ENCODE data around the gene NRCAM.
"Not testable (repeated sequence)": the region's sequence is repeated elsewhere in the genome, so short reads cannot be mapped to it uniquely, and the experiment has no call there.

The NRCAM gene

DNA sequence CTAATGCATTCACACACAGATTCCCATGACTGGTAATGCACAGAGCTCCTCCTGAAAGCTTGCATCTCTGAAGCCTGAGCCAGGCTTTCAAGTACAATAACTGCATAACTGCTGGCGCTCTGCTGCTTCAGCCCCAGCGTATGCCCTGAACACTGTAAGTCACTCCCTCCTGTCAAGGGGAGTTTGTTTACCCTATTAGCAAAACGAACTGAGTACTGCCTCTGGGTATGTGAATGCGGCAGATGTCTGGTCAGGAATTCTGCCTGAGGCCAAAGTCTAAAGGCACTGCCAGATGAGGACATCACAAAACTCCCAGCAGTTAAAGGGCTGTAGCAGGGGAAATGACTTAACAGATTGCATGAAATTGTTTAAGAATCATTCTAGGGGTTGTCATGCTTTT, 97.7 kb downstream of the NRCAM start:
- no peak for TF ChIP-seq ZFX (IDR thresholded peaks at IDR 0.05)
- TF ChIP-seq, protein P1, sequence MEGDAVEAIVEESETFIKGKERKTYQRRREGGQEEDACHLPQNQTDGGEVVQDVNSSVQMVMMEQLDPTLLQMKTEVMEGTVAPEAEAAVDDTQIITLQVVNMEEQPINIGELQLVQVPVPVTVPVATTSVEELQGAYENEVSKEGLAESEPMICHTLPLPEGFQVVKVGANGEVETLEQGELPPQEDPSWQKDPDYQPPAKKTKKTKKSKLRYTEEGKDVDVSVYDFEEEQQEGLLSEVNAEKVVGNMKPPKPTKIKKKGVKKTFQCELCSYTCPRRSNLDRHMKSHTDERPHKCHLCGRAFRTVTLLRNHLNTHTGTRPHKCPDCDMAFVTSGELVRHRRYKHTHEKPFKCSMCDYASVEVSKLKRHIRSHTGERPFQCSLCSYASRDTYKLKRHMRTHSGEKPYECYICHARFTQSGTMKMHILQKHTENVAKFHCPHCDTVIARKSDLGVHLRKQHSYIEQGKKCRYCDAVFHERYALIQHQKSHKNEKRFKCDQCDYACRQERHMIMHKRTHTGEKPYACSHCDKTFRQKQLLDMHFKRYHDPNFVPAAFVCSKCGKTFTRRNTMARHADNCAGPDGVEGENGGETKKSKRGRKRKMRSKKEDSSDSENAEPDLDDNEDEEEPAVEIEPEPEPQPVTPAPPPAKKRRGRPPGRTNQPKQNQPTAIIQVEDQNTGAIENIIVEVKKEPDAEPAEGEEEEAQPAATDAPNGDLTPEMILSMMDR (conservative IDR thresholded peaks at IDR 0.05): no peak
- H3K27ac ChIP-seq: no peak overlapping the region

DNA sequence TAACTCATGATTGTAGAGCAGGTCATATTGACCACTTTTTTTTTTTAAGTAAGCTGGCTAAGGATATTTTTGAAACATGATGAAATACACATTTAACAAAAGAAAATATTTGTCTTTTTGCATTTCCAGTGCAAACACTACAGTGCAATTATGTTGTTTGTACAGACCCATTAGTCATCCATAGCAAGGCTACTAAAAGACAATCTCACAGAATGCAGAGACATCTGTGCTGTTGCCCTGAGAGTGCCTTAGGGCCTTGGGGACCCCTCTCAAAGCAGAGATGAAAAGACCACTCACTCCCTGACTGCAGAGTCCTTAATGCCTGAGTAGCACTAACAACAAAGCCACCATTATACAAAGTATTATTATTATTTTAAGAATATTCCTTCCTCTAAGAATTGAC, 104.5 kb downstream of the NRCAM start:
- no peak overlapping the region for H3K27ac ChIP-seq
- TF ChIP-seq, protein P1 (conservative IDR thresholded peaks at IDR 0.05): no peak
- no peak for TF ChIP-seq ZFX (IDR thresholded peaks at IDR 0.05)

- TF ChIP-seq, protein P1 (conservative IDR thresholded peaks at IDR 0.05): no peak
- TF ChIP-seq ZFX (IDR thresholded peaks at IDR 0.05): no peak
- no peak overlapping the region for H3K27ac ChIP-seq
Observed at GRCh38 chr7:108348913-108349312, 107.3 kb downstream of the NRCAM start.

DNA sequence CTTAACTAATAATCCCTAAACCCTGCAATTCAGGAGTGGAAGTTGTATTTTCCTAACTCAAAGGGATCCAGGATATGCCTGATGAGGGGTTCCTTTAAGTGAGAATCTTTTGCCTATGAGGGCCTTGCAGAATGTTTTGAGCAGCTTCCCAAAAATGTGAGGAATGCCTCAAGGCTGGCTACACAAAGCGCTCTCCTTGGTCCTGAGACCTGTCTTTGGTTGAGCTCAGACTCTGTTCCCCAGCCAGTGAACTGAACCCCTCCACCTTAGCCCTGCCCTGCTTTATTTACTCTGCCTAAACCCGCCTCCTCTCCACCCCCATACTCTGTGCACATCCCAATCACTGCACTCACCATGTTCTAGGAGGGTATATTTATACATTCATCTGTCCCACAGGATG, 108.6 kb downstream of the NRCAM start:
- TF ChIP-seq, protein P1 (conservative IDR thresholded peaks at IDR 0.05): no peak
- TF ChIP-seq ZFX (IDR thresholded peaks at IDR 0.05): no peak
- no peak overlapping the region for H3K27ac ChIP-seq

DNA sequence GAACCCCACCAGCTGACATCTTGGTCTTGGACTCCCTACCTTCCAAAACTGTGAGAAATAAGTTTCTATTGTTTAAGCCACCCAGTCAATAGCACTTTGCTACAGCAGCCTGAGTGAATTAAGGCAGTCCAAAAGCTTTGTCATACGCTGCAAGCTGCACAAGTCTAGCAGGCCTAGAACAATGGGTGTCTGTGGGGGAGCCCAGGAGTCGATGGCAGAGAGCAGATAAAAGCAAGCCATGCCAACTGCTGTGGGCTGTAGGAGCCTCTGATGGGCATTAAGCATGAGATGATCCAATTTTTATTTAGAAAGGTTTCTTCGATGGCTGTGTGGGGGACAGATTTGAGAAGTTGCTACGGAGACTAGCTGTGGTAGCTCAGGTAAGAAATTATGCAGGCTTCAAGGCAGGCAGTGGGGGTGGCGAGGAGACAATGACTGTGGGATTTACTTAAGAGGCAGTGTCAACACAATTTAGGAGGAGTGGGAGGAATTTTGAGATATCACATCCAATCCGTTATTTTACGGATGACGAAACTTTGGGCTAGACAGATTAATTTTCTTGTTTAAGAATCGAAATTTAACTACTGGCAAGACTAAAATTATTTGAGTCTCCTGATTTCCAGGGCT, 110.4 kb downstream of the NRCAM start:
- H3K27ac ChIP-seq: no peak overlapping the region
- TF ChIP-seq, protein P1 (conservative IDR thresholded peaks at IDR 0.05): no peak
- TF ChIP-seq ZFX (IDR thresholded peaks at IDR 0.05): no peak

DNA sequence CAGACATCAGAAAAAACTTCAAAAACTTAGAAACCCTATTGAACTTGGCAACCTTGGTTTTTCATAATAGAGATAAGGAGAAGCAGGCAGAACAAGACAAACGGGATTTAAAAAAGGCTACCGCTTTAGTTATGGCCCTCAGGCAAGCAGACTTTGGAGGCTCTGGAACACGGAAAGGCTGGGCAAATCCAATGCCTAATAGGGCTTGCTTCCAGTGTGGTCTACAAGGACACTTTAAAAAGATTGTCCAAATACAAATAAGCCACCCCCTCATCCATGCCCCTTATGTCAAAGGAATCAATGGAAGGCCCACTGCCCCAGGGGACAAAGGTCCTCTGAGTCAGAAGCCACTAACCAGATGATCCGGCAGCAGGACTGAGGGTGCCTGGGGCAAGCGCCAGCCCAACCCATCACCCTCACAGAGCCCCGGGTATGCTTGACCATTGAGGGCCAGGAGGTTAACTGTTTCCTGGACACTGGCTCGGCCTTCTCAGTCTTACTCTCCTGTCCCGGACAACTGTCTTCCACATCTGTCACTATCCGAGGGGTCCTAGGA, 115.3 kb downstream of the NRCAM start:
- H3K27ac ChIP-seq: peak overlapping the region; percentile 33
- TF ChIP-seq, protein P1 (conservative IDR thresholded peaks at IDR 0.05): no peak
- TF ChIP-seq ZFX (IDR thresholded peaks at IDR 0.05): no peak

GRCh38 chr7:108340406-108340805, 115.8 kb downstream of the NRCAM start:
- H3K27ac ChIP-seq: not testable (repeated sequence)

Data from C4-2B (cell line).